ENCODE data around the gene RPP25.

DNA sequence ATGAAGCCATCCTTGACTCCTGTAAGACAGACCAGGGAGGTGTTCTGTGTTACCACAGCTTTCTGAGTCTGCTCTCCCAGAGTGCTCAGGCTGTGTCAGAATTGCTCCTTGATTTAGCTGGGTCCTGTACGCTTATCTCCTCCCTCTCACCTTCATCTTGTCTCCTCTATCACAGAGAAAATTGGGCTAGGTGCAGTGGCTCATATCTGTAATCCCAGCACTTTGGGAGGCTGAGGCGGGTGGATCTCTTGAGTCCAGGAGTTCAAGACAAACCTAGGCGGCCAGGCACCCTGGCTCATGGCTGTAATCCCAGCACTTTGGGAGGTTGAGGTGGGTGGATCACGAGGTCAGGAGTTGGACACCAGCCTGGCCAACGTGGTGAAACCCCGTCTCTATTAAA is 44.7 kb upstream of the RPP25 start:
- no peak for TF ChIP-seq CTCF (conservative IDR thresholded peaks at IDR 0.05)
- no peak for TF ChIP-seq ZFX (IDR thresholded peaks at IDR 0.05)
